ENCODE data around the gene HNRNPH1.

GRCh38 chr5:179577286-179577960 lies 46.0 kb downstream of the HNRNPH1 start:
- TF ChIP-seq CTCF (IDR thresholded peaks at IDR 0.05) (no peak), POLR2A (IDR thresholded peaks at IDR 0.05) (no peak)
